Measurements from ENCODE around the gene ATP2B2.

Gene ATP2B2

GRCh38 chr3:10447110-10447509, 58.3 kb downstream of the ATP2B2 start:
- no peak for DNase-seq

- no peak for DNase-seq
Observed at GRCh38 chr3:10445561-10446175, 59.7 kb downstream of the ATP2B2 start.

- no peak for DNase-seq
Observed at GRCh38 chr3:10444511-10444910, 60.9 kb downstream of the ATP2B2 start.

- DNase-seq: no peak
Observed at GRCh38 chr3:10444110-10444429, 61.3 kb downstream of the ATP2B2 start.

- no peak for DNase-seq
Observed at GRCh38 chr3:10443272-10444109, 61.9 kb downstream of the ATP2B2 start.

GRCh38 chr3:10442151-10442795, 63.1 kb downstream of the ATP2B2 start:
- DNase-seq: no peak

GRCh38 chr3:10440684-10441083, 64.7 kb downstream of the ATP2B2 start:
- DNase-seq: no peak

GRCh38 chr3:10438902-10439610, 66.3 kb downstream of the ATP2B2 start:
- DNase-seq: no peak

- DNase-seq: no peak
Observed at GRCh38 chr3:10437995-10438901, 67.1 kb downstream of the ATP2B2 start.

GRCh38 chr3:10437272-10437994, 68.0 kb downstream of the ATP2B2 start:
- no peak for DNase-seq

GRCh38 chr3:10435850-10436249, 69.5 kb downstream of the ATP2B2 start:
- no peak for DNase-seq

- DNase-seq: no peak
Observed at GRCh38 chr3:10434938-10435336, 70.4 kb downstream of the ATP2B2 start.

GRCh38 chr3:10434144-10434937, 71.0 kb downstream of the ATP2B2 start:
- no peak for DNase-seq

- DNase-seq: no peak
Observed at GRCh38 chr3:10432931-10433330, 72.5 kb downstream of the ATP2B2 start.

GRCh38 chr3:10432156-10432845, 73.1 kb downstream of the ATP2B2 start:
- DNase-seq: no peak

GRCh38 chr3:10430805-10431204, 74.6 kb downstream of the ATP2B2 start:
- DNase-seq: no peak

GRCh38 chr3:10428406-10429091, 76.8 kb downstream of the ATP2B2 start:
- no peak for DNase-seq

GRCh38 chr3:10426346-10427220, 78.8 kb downstream of the ATP2B2 start:
- no peak for DNase-seq
